Stimulated activated CD8-positive, alpha-beta memory T cell treated with anti-CD3 and anti-CD28 coated beads, Interleukin-2, amount 100 ng/mL, for 48 hours (primary cell): ENCODE data around the gene PRRC2B.
"Not testable (repeated sequence)": the region's sequence is repeated elsewhere in the genome, so short reads cannot be mapped to it uniquely, and the experiment has no call there.

Experiments
- DNase-seq, 2 donors: peaks; one replicate each; pipeline ENCODE4 v3.0.0-alpha.2; 2020; ENCODE audit warnings: low read depth in 2 of 2

The PRRC2B gene

DNA sequence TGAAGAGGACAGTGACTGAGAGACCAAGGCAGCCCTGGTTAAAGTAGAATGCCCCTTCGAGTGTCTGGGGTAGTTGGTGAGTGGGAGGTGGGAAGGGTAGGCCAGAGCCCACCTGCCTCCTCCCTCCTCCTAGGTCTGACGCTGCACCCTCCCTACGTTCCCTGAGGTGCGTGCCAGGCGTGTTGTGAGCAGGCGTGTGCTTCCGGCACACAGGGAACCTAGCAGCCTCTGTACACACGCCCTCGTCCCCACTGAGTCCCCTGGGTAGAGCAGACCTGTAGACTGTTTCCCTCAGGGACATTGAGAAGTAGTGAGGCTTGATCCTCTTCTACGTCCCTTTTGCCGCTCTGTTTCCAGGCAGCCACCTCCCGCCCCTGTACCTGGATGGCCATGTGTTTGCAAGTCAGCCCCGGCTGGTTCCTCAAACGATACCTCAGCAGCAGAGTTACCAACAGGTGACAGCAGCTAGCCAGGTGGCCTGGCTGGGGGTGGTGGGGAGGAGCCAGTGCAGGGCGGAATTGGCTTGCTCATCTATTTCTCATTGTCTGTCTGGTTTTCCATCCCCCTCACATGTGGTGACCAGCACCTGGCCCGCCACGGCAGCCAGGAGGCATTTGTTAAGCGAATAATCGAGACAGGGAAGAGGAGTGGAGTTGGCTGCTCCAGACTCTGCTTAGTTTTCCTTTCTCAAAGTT lies 92.0 kb downstream of the PRRC2B start:
- DNase-seq, result no peak

DNA sequence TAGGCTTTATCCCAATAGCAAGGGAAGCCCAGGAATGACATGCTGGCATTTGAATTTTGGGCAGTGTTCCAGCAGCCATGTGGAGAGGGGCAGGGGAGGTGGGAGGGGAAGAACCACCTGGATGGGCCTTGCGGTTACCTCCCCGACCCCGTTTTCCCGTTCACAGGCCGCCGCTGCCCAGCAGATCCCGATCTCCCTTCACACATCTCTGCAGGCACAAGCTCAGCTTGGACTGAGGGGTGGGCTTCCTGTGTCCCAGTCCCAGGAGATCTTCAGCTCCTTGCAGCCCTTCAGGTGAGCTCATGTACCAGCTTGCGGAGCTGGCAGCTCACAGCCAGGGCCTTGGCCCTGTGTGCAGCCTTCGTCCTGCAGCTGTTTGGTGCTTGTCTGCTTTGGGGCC lies 93.1 kb downstream of the PRRC2B start:
- DNase-seq, result no peak

GRCh38 chr9:131487621-131488031 lies 93.7 kb downstream of the PRRC2B start:
- DNase-seq, result no peak

- DNase-seq, result no peak
Observed at GRCh38 chr9:131490514-131490913, 96.6 kb downstream of the PRRC2B start.

GRCh38 chr9:131491001-131491710 lies 97.3 kb downstream of the PRRC2B start:
- DNase-seq, result no peak

- DNase-seq, result no peak
Observed at GRCh38 chr9:131492070-131492469, 98.2 kb downstream of the PRRC2B start.

- no peak for DNase-seq
Observed at GRCh38 chr9:131494296-131494870, 100.5 kb downstream of the PRRC2B start.

GRCh38 chr9:131495785-131496184 lies 101.9 kb downstream of the PRRC2B start:
- no peak for DNase-seq

DNA sequence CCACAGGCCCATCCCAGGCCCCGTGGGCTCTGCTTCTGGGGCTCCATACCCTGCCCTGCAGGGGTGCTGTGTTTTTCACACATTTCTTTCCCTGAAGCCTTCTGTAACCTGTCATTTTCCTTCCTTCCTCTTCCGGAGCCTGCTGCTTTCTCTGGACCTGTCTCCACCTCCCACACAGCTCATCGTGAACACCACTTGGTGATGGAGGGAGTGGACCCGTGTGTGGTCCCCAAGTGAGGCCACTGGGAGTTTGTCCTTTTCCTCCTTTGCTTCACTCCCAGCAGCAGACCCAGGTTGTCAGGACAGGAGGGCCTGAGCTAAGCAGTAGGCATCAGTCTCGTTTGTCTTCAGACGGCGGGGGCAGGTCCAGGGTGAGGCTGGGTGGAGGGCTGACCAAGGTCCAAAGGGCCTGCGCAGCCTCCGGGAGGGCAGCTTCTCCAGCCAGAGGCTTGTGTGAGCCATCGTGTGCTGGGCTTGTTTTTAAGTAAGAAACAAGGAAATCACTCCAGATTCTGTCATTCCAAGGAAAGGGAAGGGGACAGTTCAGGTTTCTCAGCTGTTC lies 103.0 kb downstream of the PRRC2B start:
- no peak for DNase-seq

GRCh38 chr9:131499254-131499767 lies 105.4 kb downstream of the PRRC2B start:
- DNase-seq, result no peak

DNA sequence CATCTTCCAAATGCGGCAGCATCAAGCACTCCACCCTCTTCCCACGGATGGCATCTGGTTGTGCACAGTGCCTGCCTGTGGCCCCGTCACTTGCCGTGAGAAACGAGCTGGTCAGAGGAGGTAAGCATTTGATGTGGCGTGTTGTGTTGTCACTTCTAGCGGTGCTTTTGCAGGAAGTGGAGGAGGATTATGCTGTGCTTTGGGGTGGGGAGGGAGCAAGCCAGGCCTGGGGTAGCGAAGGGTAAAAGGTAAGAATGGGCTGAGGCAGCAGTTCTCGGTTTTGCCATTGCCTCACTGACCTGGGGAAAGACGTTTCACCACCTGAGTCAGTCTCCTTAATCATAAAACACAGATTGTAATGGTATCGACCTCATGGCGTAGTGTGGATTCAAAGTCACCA lies 106.5 kb downstream of the PRRC2B start:
- peak; percentile 35 to 62 for DNase-seq

DNA sequence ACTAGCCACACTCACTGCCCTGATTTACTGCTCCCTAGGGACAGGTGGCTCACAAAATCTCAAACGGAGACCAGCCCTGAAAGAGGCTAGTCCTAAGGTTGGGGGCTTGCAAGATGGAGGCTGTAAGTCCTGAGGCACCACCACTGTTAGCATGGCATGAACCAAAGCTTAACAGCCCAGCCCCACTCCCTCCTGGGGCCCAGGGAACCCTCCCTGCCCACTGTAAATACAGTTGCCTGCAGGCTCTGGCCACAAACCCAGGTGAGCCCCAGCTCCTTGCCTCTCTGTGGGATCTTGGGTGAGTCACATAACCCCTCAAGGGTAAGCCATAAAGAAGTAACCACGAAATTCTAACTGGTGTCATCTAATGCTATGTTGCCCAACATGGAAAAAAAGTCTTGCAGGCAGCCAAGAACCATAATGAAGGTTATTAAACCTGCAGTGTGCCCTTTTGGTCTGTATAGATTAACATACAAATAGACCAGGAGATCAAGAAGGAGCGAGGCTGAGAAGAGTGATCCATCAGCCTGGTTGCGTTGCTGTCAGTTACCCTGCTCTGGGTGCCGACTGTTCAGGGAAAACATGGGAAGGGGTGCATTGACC lies 107.2 kb downstream of the PRRC2B start:
- peak; percentile 43 to 56 for DNase-seq

DNA sequence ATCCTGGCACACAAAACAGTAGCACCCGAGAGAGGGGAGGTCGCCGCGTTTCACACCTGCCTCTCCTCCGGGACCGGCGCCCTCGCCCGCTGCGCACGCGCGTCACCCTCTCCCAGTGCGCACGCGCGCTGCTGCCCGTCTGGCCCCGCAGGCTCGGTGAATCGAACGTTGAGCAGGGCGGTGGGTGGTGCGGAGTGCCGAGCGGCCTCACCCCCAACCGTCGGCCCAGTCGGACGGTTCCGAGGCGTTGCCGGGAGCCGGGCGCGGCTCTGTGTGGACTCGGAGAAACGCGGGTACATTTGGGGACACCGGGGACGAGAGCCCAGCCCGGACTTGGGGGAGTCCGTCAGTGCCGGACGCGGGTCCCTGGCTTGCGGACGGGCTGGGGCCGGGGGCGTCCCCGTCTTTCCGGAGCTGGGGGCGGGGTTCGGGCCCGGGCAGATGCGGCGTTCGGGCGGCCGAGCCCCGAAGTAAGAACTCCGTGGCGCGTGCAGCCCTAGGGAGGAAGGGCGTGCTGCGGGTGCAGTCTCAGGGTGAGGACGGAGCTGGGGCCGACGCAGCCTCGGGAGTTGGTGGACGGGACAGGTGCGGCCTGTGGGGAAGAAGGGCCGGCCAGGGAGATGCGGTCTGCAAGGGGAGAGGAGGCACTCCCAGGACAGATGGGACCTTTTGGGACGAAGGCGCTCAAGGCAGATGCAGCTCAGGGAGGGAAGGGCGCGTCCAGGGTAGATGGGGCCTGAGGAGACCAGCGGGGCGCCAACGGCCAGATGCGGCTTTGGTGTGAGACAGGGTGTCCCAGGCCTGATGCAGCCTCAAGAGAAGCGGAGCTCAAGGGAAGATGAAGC lies 109.1 kb downstream of the PRRC2B start, which contains the start of gene POMT1:
Gene POMT1, plus strand, starts transcription at position 138 of the 845 bp plus-strand sequence. CDS start 1,301 bp downstream, outside the sequence.
- DNase-seq, result peak; percentile 83

DNA sequence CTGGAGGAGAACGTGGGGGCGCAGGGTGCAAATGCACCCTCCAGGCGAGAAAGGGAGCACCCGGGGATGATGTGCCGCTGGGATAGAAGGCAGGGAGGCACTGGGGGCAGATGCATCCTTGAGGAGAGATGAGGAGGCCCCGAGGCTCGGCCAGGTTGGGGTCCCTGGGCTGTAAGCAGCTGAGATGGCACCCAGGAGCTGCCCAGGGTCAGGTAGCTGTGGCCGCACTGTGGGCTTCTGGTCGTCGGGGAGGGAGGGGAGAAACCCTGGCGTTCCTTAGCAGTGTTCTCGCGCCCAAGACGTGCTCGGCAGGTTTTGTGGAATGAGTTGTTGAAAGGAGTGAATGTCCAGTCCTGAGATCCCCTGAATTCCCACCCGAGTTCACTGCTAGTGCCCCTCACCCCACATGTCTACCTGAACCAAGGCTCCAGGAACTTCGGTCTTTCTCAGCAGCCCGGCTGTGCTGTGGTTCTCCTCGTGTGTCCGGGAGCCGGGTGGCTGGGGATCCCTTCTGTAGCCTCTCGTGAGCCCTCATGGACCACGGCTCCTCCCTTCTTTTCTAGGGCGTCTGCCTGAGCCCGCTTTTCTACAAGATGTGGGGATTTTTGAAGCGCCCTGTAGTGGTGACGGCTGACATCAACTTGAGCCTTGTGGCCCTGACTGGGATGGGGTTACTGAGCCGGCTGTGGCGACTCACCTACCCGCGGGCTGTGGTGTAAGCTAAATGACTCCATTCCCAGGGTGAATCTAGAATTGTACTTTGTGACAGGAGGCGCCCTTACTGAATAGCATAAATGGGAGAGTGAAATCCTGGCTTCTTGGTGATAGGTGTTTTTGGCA lies 110.0 kb downstream of the PRRC2B start:
- DNase-seq, result peak; percentile 59 to 73

DNA sequence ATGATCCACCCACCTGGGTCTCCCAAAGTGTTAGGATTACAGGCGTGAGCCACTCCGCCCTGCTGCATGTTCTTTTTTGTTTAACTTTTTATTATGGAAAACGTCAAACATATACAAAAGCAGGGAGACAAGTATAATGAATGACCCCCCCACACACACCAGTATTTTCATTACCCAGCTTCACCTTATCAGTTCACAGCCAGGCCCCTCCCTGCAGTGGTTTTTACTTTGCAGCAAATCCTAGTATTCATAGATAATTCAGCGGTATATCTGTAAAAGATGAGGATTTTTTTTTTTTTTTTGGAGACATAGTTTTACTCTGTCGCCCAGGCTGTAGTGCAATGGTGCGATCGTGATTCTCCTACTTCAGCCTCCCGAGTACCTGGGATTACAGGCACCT lies 111.1 kb downstream of the PRRC2B start:
- DNase-seq, result no peak

- no peak for DNase-seq
Observed at GRCh38 chr9:131511416-131511815, 117.5 kb downstream of the PRRC2B start.

DNA sequence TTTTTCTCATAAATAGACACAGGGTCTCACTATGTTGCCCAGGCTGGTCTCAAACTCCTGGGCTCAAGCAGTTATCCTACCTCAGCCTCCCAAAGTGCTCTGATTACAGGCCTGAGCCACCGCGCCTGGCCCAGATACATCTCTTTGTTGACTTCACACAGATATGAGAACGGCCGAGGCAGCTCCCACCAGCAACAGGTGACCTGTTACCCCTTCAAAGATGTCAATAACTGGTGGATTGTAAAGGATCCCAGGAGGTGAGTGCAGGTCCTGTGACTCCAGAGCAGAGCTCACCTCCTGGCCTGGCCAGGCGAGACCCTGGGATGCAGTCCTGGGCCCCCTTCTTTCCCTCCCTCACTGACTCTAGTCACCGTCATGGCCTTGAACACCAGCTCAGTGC lies 118.0 kb downstream of the PRRC2B start:
- DNase-seq, result no peak

GRCh38 chr9:131513177-131513576 lies 119.3 kb downstream of the PRRC2B start:
- no peak for DNase-seq

DNA sequence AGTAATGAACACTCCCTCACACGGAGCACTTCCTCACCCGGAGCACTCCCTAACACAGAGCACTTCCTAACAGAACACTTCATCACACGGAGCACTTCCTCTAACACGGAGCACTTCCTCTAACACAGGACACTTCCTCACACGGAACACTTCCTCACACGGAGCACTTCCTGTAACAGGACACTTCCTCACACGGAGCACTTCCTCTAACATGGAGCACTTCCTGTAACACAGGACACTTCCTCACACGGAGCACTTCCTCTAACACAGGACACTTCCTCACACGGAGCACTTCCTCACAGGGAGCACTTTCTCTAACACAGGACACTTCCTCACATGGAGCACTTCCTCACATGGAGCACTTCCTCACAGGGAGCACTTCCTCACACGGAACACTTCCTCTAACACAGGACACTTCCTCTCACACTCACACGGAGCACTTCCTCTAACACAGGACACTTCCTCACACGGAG lies 121.7 kb downstream of the PRRC2B start:
- not testable (repeated sequence) for DNase-seq

GRCh38 chr9:131516100-131516499 lies 122.2 kb downstream of the PRRC2B start:
- DNase-seq, result no peak
